Stimulated activated CD8-positive, alpha-beta memory T cell treated with anti-CD3 and anti-CD28 coated beads, Interleukin-4, amount 100 ng/mL, for 4 hours (primary cell): Measurements from ENCODE around the gene SLC17A5.

ENCODE experiments used
- DNase-seq, 2 donors: peaks; one replicate each; pipeline ENCODE4 v3.0.0-alpha.2; 2020; ENCODE audit warnings: low read depth in 2 of 2, low spot score in 1 of 2

SLC17A5 gene

DNA sequence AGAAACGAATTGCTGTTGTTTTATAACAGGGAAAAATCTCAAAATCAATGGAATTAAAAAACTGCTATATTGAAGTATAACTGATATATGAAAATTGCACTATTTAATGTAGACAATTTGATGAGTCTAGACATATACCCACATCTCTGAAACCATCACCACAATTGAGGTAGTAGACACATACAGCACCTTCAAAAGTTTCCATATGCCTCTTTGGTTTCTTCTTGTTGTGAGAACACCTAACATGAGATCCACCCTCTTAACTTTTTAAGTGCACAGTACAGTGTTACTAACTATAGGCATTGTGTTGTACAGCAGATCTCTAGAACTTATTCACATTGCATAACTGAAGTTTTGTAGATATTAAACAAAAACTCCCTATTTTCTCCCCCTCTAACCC is 14.0 kb upstream of the SLC17A5 start:
- no peak for DNase-seq

DNA sequence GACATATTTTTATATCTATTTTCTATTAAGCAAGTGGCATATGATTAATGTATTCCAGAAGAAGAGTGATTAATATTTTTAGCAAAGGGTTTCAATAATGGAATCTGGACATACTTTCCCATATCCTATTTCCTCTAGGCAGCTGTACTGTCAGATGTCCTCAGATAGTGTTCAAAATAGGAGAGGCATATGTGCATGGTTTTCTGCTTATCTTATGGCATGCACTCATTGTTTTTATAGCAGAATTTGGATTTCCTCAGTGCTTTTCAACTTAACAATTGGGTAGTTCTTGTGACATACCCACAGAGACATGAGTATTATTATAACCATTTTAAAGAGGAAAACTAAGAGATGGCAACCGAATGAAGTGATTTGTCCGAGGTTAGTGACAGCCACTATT is 12.6 kb upstream of the SLC17A5 start:
- DNase-seq = no peak

DNA sequence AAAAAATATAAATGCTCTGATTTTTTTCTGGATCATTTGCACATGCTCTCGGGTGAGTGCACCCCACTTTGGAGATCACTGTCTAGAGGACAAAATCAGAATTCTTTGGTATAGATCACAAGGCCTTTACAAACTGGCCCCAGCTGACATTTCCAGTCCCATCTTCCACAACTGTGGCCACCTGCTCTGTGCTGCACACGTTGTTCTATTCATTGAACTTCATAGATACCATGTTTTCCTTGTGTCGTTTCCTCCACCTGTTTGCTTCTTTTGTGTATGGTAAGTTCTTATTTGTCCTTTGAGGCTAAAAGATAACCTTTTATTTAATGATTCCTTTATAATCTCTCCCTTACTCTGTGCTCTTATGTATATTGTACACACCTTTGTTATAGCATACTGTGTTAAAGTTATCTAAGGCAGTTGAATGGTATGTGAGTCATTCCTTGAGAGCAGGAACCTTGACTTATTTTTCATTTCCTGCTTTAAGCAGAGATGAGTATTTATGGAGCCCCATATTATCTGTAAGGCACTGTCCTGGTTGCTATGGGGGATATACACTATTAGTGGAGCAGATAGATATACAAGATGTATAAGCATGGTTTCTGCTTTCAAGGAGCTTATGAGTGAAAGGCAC is 12.0 kb upstream of the SLC17A5 start:
- DNase-seq = no peak

DNA sequence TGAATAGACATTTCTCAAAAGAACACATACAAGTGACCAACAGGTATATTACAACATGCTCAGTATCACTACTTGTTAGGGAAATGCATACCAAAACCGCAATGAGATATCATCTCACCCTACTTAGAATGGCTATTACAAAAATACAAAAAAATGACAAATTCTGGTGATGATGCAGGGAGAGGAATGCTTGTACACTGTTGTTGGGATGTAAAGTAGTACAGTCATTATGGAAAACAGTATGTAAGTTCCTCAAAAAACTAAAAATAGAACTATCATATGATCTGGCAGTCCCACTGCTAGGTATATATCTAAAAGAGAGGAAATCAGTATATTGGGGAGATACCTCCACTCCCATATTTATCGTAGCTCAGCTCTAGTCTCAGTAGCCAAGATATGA is 10.9 kb upstream of the SLC17A5 start:
- no peak for DNase-seq

DNA sequence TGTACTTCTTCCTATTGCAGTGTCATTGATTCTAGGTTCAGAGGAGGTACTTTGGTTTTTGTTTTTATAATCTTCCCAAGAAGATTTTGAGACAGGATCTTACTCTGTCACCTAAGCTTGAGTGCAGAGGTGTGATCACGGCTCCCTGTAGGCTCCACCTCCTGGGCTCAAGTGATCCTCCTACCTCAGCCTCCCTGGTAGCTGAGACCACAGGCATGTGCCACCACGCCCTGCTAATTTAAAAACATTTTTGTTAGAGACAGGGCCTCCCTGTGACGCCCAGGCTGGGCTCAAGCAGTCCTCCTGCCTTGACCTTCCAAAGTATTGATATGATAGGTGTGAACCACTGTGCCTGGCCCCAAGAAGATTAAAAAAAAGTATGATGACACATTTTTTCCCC is 3.4 kb upstream of the SLC17A5 start:
- no peak for DNase-seq

DNA sequence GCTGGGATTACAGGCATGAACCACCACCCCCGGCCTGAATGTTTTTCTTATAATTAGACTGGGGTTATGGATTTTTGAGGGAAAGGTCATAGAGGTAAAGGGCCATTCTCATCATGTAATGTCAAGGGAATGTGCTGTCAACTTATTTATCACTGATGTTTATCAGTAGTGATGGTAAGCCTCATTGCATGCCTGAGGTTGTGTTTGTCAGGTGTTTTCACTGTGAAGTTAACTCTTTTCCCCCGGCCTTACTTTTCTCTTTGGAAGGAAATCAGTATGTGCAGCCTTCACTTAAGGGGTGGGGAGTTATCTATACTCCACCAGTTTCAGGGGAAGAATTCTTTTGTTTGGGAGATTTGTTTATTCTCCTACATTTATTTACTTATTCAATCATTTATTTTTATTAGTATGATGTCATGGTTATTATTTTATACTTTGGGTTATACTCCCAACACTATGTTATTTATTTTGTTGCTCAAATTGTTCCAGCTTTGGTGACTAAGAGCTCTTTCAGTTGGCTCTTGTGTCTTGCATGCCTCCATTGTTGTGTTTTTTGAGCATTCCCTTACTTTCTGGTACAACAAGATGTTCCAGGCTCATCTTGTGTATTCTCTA is 2.8 kb upstream of the SLC17A5 start:
- no peak for DNase-seq

DNA sequence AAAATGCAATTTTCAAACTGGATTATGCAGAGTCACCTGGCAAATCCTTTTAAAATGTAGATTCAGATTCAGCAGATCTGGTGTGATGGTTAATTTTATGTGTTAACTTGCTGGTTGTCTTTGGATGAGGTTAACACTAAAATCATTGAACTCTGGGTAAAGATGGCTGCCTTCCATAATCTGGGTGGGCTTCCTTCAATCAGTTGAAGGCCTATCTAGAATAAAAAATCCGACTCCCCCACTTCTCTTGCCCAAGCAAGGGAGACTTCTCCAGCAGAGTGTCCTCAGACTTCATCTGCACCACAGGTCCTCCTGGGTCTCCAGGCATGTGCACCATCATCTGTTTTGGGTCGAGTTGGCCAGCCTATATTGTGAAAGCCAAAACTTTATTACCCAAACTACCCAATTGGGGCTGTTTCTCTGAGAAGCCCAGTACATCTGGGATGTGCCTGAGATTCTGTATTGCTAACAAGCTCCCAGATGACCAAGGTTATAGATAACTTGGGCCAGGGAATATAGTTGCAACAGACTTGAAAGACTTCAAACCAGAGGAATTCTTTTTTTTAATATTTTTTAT is 1.6 kb upstream of the SLC17A5 start:
- DNase-seq = no peak

DNA sequence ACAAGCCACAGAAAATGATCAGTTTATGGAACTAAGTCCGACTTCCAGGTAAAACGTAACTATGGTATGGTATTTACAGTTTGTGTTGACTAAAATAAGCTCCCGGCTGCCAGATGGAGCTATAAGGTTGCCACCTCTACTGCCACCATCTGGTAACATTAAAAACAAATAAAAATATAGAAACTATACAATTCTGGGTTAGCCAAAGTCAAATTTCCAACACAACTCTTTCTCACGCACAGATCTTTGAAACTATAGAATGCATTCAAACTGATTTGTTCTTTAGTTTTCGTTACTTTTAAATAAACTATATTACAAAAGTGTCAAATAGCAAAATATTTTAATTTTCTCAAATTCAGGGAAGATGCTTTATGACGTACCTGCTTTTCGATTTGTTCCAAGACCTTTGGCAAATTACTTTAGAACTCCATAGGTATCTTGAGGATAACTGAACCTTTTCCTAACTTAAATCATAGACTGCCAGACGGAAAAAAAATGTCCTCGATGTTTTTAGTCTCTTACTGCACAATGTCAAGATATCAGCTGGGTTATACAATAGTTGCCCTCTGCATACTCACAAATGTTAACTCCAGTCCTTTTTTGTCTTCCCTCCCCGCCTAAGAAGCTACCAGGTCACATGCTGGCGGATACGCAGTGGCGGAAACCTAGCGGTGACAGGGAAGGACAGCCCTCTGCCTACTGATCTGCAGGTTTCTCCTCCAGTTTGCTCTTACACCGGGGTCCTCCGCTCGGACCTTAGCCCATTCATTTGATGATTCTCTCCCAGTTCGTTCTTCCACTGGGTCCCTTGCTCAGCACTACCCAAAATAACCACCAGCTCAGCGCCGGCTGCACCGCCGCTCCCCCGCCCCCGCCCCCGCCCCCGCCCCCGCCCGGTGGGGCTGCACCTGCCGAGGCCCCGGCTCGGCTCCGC is 888 bp downstream of the SLC17A5 start:
- peak; percentile 16 to 25 for DNase-seq

DNA sequence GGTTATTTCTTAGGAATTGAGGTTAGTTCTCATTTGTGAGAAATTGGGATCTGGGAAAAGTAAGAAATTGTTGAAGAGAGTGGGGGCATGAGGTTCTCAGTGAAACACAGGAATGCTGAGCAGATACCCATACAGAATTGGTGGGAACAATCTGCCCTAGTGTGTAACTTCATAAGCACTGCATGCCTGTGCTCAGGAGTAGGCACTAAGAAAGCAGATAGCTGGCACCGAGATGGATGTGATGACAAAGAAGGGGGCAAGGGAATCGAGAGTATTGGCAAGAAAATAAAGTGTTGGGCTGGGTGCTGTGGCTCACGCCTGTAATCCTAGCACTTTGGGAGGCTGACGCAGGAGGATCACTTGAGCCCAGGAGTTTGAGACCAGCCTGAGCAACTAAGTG is 4.0 kb downstream of the SLC17A5 start:
- no peak for DNase-seq

DNA sequence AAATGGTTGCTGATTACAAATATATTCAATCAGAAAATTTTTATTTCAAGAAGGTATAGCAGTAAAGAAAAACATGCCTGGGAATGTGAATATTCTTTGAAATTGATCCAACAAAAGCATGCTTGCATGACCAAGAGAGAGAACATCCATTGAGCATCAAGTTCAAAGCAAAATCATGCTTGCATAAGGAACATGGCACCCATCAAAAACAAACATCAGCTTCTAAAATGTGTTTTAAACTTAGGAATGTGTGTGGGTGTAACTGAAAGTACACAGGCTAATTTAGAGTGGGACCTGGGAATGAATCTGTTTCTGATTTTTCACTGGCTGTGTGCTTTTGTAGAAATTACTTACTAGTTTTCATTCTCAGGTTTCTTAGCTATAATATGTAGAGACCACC is 5.6 kb downstream of the SLC17A5 start:
- no peak for DNase-seq

DNA sequence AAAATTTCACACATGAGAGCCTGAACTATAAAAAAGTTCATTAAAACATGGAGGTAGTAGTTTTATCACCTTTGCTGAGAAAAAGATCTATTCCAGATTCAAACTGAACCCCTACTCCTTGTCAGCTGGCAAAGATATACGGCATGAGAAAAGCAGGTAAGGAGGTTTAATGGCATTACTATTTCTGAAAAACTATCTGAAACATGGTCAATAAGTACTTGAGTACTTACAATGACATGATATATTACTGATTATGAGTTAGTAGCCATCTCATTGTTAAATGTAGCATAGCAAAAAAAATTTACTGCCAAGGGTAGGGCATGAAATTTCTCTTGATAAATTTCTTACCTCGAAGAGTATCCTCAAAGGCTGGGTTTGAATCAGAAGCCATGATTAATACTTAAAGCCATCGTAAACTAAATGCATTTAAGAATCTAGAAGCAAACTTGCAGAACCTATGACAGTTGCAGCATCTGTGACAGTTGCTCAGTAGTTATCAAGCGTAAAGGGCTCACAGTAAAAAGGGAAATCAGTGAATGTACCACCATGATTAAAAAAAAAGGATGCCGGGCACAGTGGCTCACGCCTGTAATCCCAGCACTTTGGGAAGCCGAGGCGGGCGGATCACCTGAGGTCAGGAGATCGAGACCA is 8.7 kb downstream of the SLC17A5 start:
- no peak for DNase-seq

DNA sequence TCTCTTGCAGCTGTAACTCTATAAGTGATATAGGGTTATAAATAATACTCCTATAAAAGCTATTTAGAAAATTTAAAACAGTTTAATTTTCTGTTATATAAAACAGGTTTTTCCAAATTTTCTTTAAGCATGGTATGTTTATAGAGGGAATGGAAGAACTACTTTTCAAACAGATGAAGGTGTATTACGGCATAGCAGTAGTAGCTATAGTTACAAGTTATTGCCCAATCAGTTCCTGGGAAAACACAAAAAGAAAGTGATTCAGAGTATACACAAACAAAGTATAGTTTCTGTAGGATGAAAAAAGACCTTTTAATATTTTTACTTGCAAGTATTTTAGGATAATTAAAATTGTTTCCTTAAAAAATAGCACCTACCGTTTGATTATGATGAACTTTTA is 9.8 kb downstream of the SLC17A5 start:
- DNase-seq = no peak

DNA sequence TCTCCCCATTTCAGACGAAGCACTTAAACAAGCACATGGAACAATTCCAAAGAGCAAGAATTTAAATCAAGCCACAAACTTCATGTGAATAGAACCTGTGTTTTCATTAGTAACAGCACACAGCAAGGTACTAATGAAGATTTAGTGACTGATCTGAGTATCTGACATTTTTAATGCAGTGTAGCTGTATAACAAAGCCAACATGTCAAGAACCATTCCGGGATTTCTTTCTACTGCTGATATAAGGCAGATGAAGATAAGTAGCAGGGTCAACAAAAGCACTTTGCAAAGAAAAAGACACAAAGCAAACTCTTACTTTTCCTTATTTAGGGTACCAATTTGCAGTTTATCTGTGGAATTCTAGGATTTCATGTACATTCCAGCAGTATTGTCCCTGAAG is 11.3 kb downstream of the SLC17A5 start:
- DNase-seq = no peak

DNA sequence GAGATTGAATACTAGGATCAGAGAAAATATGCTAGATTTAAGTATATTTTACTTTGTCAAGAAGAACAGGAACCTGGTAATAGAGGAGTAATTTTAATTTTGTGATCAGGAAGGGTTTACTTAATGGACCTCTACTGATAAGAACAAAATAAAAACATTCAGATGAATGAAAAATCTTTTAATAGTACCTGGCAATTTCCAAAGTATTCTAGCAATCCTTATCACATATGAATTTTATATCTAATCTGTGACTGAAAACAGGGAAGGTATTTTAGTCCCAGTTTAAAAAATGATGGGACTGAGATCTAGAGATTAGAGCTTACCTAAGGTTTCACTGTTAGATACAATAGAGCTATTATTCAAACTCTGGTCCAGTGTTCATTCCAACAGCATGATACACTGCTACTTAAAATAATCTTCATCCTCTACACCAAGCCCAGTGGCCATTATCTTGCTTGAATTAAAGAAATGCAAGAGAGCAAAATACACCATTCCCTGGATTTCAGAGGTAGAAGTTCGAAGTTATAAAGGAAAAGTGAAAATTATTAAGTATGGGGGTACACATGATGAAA is 13.5 kb downstream of the SLC17A5 start:
- no peak for DNase-seq

DNA sequence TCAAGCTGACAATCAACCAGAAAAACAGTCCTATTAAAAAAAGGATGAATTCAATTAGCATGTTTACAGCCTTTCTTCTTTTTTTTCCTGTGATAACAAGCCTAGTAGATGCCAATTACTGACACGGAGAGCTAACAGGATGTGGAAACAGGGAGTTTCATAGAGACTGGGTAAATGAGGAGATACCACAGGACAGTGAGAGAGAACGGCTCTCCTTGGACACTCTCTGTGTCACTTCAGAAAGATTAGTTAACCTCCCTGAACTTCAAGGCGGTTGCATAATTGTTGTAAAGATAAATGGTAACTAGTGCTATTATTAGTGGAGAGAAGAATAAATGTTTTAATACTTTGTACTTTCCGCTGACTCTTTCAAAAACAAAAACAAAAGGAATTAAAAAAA is 14.8 kb downstream of the SLC17A5 start:
- no peak for DNase-seq

DNA sequence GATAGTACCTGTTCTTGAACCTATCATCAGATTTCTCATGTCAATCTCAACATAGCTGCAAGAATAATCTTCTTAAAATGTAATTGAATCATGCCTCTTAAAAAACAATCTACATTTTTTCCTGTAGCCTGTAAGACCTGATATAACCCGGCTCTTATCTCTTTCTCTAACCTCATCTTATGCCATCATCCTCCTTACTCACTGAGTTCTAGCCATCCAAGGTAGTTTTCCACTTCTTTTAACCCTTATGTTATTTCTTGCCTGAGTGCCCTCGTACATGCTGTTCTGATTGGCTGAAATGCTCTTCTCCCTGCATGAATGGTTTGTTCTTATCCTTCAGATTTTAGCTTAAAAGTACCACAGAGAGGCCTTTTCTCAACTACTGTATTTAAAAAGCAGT is 16.4 kb downstream of the SLC17A5 start:
- DNase-seq = no peak

DNA sequence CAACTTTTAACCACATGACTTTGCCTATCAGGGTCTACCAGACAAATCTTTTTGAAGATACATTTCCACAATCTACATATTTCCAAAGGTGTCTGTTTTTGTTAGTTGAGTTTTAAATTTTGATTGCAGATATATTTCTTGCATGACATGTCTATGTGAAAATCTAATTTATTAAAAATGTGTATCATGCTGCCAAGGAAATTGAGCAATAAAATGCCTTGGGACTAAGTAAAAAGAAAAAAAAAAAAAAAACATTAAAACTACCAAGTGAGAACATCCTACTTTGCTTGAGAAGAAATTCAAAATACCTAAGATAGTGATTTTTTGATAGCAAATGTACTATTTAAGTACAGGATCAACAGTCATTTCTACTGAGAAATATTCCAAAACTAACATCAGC is 17.7 kb downstream of the SLC17A5 start:
- DNase-seq = no peak

DNA sequence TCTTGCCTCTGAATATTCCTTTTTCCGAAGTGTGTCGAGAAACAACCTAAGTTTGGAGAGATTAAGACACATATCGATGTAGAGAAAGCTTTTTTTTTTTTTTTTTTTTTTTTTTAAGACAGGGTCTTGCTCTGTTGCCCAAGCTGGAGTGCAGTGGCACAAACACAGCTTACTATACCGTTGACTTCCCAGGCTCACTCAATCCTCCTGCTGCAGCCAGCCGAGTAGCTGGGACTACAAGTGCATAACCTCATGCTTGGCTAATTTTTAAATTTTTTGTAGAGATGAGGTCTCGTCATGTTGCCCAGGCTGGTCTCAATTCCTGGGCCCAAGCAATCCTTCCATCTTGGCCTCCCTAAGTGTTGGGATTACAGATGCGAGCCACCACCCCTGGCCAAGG is 21.4 kb downstream of the SLC17A5 start:
- no peak for DNase-seq

DNA sequence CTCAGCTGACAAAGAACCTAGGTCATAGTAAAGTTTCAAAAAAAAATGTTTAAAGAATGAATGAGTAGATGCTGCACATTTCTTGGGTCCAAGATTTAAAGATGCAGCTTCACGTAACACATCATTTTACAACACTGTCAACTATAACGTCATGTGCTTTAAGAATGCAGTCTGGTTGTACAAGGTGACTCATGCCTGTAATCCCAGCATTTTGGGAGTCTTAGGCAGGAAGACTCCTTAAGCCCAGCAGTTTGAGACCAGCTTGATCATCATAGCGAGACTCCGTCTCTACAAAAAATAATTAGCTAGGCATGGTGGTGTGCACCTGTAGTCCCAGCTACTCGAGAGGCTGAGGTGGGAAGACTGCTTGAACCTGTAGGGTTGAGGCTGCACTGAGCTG is 21.9 kb downstream of the SLC17A5 start:
- no peak for DNase-seq

DNA sequence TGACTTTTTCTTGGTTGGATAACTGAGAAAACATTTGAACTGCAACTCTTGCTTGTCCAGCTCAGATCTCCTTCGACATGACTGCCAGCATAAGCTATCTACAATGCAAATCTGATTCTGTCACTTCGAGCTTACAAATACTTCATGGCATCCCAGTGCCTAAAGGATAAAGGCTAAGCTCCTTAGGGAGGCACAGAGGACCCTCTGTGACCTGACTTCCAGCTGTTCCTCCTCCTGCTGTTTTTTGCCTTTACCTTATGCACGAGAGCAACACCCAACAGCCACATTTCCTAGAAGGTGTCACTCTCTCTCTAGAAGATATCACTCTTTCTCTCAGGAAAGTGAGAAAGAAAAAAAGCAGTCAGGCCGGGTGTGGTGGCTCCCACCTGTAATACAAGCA is 23.4 kb downstream of the SLC17A5 start:
- DNase-seq = no peak

DNA sequence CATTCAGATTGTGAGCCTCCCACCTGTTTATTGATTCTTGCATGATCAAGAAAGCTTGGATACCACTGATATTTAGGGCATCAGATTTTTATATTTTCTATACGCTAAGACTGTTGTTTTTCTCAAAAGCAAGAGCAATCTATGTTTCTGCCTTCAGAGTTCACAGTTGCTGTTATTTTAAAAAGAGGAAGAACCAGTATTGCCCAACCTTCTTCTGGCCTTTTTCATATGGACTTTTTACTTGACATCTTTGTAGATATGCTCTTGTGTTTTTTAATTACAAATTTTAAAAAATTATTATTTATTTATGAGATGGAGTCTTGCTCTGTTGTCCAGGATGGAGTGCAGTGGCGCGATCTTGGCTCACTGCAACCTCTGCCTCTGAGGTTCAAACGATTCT is 28.9 kb downstream of the SLC17A5 start:
- no peak for DNase-seq
